Brain microvascular endothelial cell (primary cell): ENCODE measurements around the gene ATG5.

Experiments
- DNase-seq: peaks from one replicate; pipeline ENCODE4 v3.0.0-alpha.2; 2020
- H3K27ac ChIP-seq: fragments of 250-450 bp; sonication (Bioruptor Pico); 2 replicates; pipeline ENCODE4 v1.5.1; 2020; ENCODE audit warnings: mild to moderate bottlenecking, moderate library complexity
- H3K27me3 ChIP-seq: fragments of 250-450 bp; sonication (Bioruptor Pico); replicated peaks from 2 replicates; pipeline ENCODE4 v1.5.1; 2020; ENCODE audit warnings: mild to moderate bottlenecking
- H3K36me3 ChIP-seq: fragments of 250-450 bp; sonication (Bioruptor Pico); replicated peaks from 2 replicates; pipeline ENCODE4 v1.5.1; 2020; ENCODE audit warnings: mild to moderate bottlenecking
- H3K4me3 ChIP-seq: 2 replicates; pipeline ENCODE4 v1.5.1; 2011; ENCODE audit warnings: low read depth, mild to moderate bottlenecking, control low read depth, low read length, moderate library complexity
- CTCF ChIP-seq: IDR thresholded peaks from 2 replicates; pipeline ENCODE4 v1.5.1; 2011; ENCODE audit warnings: low read depth, mild to moderate bottlenecking, moderate library complexity, low read length, control low read depth, inconsistent platforms; ENCODE audit errors: missing control alignments
- in situ Hi-C: cut with HindIII; loops from 2 replicates; pipeline ENCODE4 v1.10.0; 2017; ENCODE audit warnings: low sequenced_read_pairs, low pct_ligation_motif_present

Gene ATG5

GRCh38 chr6:106161311-106161874 is 164.2 kb downstream of the ATG5 start:
- no peak for DNase-seq
- TF ChIP-seq CTCF, result no peak
- H3K4me3 ChIP-seq, result no peak overlapping the region
- no peaks in the 10 kb centered on the region for H3K36me3 ChIP-seq
- in situ Hi-C loops, result no loop called here
- H3K27me3 ChIP-seq, result no peaks in the 10 kb centered on the region
- H3K27ac ChIP-seq, result no peak overlapping the region

- no peak overlapping the region for H3K27ac ChIP-seq
- no peaks in the 10 kb centered on the region for H3K36me3 ChIP-seq
- H3K4me3 ChIP-seq, result no peak overlapping the region
- no peak for DNase-seq
- in situ Hi-C loops, result no loop called here
- H3K27me3 ChIP-seq, result no peaks in the 10 kb centered on the region
- no peak for TF ChIP-seq CTCF
Measured at GRCh38 chr6:106160189-106160588, 165.4 kb downstream of the ATG5 start.

- no peak overlapping the region for H3K4me3 ChIP-seq
- H3K36me3 ChIP-seq, result no peaks in the 10 kb centered on the region
- peak; percentile 86 for DNase-seq
- peak overlapping the region; percentile 56 for H3K27ac ChIP-seq
- no peak for TF ChIP-seq CTCF
- in situ Hi-C loops, result no loop called here
- no peaks in the 10 kb centered on the region for H3K27me3 ChIP-seq
Measured at GRCh38 chr6:106159531-106159940, 166.0 kb downstream of the ATG5 start.

GRCh38 chr6:106158816-106159215 is 166.7 kb downstream of the ATG5 start:
- Histone ChIP-seq H3K27ac (peak overlapping the region; percentile 56), H3K27me3 (no peaks in the 10 kb centered on the region), H3K36me3 (no peaks in the 10 kb centered on the region), H3K4me3 (no peak overlapping the region)
- DNase-seq, result no peak
- TF ChIP-seq CTCF, result no peak
- in situ Hi-C loops, result no loop called here

- Histone ChIP-seq H3K36me3 (no peaks in the 10 kb centered on the region), H3K27ac (no peak overlapping the region), H3K4me3 (no peak overlapping the region), H3K27me3 (no peaks in the 10 kb centered on the region)
- no peak for DNase-seq
- TF ChIP-seq CTCF, result no peak
- in situ Hi-C loops, result no loop called here
Measured at GRCh38 chr6:106156863-106157262, 168.7 kb downstream of the ATG5 start.

GRCh38 chr6:106156413-106156812 is 169.1 kb downstream of the ATG5 start:
- no peak for DNase-seq

More at GRCh38 chr6:106156413-106156812, 169.1 kb downstream of the ATG5 start:
- H3K36me3 ChIP-seq, result no peaks in the 10 kb centered on the region
- no peak overlapping the region for H3K4me3 ChIP-seq
- no peak overlapping the region for H3K27ac ChIP-seq
- H3K27me3 ChIP-seq, result no peaks in the 10 kb centered on the region
- in situ Hi-C loops, result no loop called here
- TF ChIP-seq CTCF, result no peak
